HG02840 (cell line): ENCODE results near the gene WWOX.

Experiments used
- ATAC-seq: cut with Tn5 transposase; IDR thresholded peaks from one replicate; pipeline ENCODE4 v1.9.1; 2021; ENCODE audit warnings: mild to moderate bottlenecking, moderate library complexity, moderate number of reproducible peaks; ENCODE audit not compliant: unreplicated experiment, low FRiP score

WWOX gene

DNA sequence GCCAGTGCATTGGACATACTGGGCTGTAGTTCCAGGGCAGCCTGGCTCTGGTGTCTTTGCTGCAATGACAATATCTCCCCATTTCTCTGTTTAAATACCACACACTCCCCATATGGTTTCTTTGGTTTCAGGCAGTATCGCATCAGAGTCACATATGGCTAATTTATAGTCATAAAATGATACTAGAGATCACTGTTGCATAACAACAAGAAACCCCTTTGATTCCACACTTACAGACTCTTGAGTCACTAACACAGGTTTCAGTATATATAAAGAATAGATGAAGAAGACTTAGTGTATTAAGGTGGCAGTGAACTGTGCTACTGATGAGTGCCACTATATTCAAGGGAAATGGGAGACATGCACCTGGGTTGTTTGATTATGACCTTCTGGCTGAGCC, 281.6 kb downstream of the WWOX start:
- ATAC-seq: no peak

GRCh38 chr16:78383118-78383517, 283.7 kb downstream of the WWOX start:
- no peak for ATAC-seq

DNA sequence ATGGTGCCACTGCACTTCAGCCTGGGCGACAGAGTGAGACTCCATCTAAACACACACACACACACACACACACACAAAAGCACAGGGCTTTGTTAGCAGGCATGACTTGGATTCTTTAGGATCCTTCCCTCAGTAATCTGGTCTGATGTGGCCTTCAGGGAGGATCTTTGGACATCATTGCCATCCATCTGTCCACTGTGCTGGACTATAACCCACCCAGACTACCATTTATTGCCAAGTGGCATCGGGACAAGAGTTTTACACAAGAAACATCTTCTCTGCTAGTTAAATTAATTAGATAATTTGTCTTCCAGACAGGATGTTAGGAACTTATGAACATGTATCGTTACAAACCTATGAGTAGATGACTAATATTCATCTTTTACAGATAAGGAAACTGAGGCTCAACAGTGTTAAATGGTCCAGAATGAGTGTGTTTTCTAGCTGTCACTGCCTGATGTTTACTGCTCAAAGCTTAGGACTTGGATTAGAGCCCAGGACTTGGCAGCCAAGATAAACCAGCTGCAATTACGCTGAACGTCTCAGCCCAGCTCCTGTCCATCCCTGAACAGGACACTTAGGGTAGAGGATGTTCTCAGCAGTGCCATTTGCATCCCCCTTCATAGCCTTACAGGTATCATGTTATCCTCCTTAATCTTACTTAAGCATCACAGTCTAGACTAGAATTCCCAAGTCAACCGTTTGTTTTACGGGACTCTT, 285.8 kb downstream of the WWOX start:
- ATAC-seq: no peak

- ATAC-seq: no peak
These were observed 287.3 kb downstream of the WWOX start for GRCh38 chr16:78386557-78387324.

GRCh38 chr16:78389009-78389498, 289.6 kb downstream of the WWOX start:
- ATAC-seq: no peak

GRCh38 chr16:78390092-78390491, 290.6 kb downstream of the WWOX start:
- ATAC-seq: no peak

GRCh38 chr16:78390508-78391324, 291.3 kb downstream of the WWOX start:
- no peak for ATAC-seq

DNA sequence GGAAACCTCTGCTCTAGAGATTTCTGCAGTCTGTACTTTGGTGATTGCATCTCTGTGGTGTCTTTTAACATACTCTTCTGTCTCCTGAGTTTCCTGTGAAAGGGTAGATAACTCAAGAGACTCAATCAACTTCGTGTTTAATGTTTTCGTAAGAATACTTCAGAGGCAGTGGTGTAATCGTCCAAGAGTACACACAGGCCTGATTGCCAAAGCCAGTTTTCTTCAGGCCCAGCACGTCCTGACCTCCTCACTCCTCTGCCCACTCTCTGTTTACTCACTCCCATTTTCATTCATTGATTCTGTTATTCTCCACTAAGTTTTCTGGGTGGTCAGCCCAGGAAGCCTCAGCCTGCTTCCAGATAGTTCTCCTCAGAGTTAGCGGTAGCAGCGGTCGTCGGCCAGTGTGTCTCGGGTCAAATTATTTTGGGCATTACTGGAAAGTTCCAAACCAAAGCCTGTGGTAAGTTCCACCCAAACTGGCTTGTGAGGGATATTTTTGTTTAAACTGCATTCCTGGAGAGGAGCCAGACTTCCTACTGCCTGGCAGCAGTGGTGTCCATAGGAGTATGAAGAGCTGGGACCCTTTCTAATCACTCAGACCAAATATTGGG, 293.2 kb downstream of the WWOX start:
- no peak for ATAC-seq

DNA sequence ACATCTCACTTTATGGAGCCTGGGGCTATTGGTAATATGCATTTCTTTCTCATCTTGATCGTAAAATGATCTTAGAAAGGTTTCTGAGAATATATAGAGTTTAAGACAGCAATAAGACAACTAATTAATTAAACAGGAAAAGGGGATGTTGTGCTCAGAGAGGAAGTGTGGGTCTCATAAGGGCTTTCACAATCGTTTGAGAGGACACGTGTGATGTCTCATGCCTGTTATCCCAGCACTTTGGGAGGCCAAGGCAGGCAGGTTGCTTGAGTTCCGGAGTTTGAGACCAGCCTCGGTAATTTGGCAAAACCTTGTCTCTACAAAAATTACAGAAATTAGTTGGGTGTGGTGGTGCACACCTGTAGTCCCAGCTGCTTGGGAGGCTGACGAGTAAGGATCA, 295.6 kb downstream of the WWOX start:
- ATAC-seq: no peak

DNA sequence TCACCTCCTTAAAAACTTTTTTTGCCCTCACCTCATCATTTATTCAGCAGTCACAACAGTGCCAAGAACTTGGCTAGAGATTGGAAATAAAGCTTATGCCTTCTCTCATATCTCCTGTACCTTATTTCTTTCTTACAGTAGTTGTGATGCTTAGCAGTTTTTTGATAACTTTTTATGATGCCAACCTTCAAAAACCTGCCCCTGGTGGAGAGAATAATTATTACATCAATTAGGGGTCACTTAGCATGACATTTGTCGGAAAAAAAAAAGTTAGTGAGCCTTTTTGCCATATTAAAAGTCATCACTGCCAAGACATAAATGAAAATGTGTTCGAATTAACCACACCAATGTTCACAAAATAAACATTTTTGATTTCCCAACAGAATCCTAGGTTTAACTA, 296.6 kb downstream of the WWOX start:
- no peak for ATAC-seq

GRCh38 chr16:78396673-78397072, 297.2 kb downstream of the WWOX start:
- ATAC-seq: no peak

DNA sequence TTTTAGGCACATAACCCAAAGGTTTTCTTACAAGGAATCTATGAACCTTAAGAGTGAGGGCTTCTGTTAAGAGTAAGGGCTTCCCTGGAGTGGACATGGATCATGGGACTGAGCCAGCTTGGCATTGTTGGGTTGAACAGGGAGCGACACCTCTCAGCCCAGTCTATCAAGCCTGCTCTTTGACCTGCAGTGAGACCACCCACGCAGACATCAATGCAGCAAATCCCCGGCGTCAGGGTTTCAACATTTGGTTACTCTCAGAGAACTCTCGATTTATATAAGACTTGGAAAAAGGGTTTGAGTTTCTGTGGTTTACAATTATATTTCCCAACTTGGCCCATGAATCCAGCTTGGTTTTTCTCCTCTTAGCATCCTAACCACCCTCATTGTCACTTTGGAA, 299.9 kb downstream of the WWOX start:
- no peak for ATAC-seq

GRCh38 chr16:78402833-78403232, 303.4 kb downstream of the WWOX start:
- no peak for ATAC-seq

- no peak for ATAC-seq
These were observed 305.6 kb downstream of the WWOX start for GRCh38 chr16:78405040-78405439.

DNA sequence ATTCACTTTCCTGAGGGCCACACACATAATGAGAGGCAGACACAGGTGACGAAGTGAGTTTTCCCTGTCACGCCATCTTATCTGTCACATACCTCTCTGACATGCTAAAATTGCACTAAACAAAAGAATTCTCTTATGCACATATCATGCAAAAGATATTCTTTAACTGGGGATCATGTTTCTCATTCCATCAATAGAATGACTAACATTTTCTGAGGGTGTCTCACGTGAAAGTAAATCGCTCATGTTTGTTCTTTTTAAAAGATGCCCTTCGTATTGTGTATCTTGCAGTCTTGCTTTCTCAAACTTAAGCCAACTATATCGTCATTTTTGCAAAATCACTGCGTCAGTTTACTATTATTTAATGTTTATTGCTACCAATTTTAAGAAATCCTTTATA, 306.4 kb downstream of the WWOX start:
- no peak for ATAC-seq

DNA sequence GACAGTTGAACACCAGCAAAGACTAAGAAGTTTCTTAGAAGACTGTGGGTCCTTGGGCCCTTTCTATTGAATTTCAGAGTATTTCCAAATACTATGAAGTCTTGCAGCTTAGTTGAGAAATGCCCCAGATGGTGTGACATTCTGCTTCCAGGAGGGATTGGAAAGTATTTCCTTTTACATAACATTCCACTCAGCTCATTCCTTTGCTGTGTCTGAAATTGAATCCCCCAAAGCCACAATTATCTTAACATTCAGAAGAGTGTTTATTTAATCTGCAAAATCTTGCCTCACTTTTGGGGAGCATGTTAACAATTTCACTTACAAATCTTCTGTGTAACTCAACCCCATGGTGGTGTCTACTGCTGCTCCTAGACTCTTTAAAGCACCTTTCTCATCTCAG, 307.7 kb downstream of the WWOX start:
- ATAC-seq: no peak

GRCh38 chr16:78413651-78414050, 314.2 kb downstream of the WWOX start:
- ATAC-seq: no peak

- no peak for ATAC-seq
These were observed 315.6 kb downstream of the WWOX start for GRCh38 chr16:78415013-78415412.

DNA sequence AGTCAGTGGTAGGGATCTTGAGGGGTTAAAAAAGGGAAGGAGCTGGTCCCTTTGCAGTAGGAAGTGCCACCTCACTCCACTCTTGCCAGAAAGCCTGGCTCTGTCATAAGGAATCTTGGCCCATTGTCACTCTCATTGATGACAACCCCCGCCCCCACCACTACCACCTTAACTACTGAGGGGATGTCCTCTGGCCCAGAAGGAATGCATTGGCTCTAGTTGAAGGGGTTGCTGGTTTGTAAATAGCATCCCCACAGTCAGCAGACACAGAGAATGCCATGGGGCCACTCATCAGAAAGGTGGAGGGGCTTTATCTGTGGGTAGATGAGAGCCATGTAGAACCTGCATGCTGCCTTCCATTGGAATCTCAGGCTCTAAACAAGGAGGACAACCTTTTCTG, 316.2 kb downstream of the WWOX start:
- no peak for ATAC-seq

- ATAC-seq: no peak
These were observed 316.9 kb downstream of the WWOX start for GRCh38 chr16:78416400-78416799.
